SIG-M5 treated with dmso at 0.1 percent for 504 hours (cell line): ENCODE data around the gene LRRTM2.
"Not testable (repeated sequence)": the region's sequence is repeated elsewhere in the genome, so short reads cannot be mapped to it uniquely, and the experiment has no call there.

ENCODE experiments used
- DNase-seq: peaks from one replicate; lab custom pipeline; 2025; ENCODE audit not compliant: unreplicated experiment; lab: John Stamatoyannopoulos, UW

Gene LRRTM2, protein sequence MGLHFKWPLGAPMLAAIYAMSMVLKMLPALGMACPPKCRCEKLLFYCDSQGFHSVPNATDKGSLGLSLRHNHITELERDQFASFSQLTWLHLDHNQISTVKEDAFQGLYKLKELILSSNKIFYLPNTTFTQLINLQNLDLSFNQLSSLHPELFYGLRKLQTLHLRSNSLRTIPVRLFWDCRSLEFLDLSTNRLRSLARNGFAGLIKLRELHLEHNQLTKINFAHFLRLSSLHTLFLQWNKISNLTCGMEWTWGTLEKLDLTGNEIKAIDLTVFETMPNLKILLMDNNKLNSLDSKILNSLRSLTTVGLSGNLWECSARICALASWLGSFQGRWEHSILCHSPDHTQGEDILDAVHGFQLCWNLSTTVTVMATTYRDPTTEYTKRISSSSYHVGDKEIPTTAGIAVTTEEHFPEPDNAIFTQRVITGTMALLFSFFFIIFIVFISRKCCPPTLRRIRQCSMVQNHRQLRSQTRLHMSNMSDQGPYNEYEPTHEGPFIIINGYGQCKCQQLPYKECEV

GRCh38 chr5:138874771-138875551 is at the start of gene LRRTM2:
Gene LRRTM2, minus strand, starts transcription at chr5:138875335. Its CDS starts 424 bp downstream, at chr5:138874911.
- DNase-seq, result no peak

DNA sequence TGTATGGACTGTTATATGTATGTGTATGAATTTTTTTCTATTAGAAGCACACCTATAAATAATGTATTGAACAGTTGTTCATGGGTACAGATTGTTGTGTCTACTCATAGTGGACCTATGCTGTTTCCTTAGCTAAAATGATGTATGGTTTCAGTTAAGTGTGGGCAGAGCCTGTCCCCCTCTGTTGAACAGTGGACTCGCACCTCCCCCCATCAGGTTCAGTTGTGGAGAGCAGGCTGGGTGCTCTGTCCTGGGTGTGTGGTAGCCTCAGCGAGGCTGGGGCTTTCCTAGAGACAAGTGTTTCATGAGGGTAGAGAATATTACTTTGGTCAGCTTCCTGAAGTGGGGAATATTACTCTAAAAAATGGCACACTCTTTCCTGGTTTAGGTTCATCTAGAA is 47.4 kb upstream of the LRRTM2 start:
- DNase-seq, result no peak

- DNase-seq, result not testable (repeated sequence)
Measured at GRCh38 chr5:138921362-138921761, 46.2 kb upstream of the LRRTM2 start.

- DNase-seq, result no peak
Measured at GRCh38 chr5:138920181-138920580, 45.0 kb upstream of the LRRTM2 start.

DNA sequence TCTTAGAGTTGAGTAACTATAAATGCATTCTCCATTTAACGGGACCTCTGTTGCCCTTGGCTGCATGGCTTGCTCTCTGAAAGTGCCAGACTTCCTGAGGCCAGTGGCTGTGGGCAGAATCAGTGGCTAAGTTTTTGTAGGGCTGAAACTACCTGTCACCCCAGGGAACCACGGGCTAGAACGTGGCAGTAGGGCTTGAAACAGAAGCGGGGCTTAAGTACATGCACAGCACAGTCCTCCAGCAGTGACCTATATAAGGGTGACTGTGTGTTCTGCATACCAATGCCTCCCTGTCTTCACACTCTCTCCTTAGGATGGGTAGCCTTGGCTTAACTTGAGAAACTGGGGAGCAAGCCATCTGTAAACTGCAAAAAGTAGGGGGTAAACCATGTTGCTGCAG is 43.6 kb upstream of the LRRTM2 start:
- no peak for DNase-seq

- no peak for DNase-seq
Measured at GRCh38 chr5:138914338-138914737, 39.2 kb upstream of the LRRTM2 start.

GRCh38 chr5:138913773-138914172 is 38.6 kb upstream of the LRRTM2 start:
- no peak for DNase-seq

- DNase-seq, result no peak
Measured at GRCh38 chr5:138912093-138912492, 37.0 kb upstream of the LRRTM2 start.

DNA sequence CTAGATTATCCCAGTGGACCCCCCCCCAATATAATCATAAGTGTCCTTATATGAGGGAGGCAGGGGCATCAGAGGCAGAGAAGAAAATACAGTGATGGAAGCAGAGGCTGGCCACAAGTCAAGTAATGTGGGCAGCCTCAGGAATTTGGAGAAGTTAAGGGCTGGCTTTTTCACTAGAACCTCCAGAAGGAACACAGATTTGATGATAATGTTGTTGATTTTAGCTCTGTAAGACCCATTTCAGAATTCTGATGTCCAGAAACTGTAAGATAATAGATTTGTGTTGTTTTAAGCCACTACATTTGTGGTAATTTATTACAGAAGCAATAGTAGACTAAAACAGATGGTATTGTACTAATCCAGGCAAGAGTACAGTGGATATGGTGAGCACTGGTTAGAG is 36.3 kb upstream of the LRRTM2 start:
- no peak for DNase-seq

GRCh38 chr5:138910546-138911185 is 35.5 kb upstream of the LRRTM2 start:
- DNase-seq, result no peak

DNA sequence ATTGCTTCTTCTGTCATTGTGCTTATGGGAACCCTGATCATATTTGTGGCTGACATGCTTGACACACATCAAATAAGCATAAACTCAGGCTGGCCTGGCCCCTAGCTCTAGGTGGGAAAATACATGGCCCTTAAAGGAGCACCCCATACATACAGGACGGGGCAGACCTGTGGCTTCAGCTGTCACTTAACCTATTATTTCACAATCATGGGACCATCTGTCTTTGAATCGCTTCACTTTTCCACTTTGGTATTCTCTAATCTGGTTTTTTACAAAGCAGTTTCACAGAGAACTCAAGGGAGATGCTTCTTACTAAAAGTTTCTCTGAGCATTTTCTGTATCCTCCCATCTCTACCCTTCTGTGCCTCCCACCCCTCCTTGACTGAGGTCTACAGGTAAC is 34.6 kb upstream of the LRRTM2 start:
- no peak for DNase-seq

DNA sequence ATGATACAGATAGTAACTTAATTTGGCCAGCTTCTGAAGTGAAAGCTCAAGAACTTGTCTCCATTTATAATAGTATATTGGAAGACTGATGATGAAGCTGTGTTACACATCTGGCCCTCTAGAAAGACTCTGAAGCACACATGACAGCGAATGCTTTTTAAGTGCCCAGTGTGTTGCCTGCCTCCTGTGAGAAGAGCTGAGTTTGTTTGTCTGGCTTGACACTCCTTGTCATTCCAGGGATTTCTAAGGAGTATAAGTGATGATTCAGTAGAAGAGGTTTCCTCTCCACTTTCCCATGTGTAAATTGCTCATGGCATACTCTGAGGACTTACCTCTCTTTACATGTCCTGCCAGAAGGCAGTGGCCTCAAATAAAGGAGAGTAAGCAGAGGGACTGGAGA is 30.4 kb upstream of the LRRTM2 start:
- DNase-seq, result no peak

DNA sequence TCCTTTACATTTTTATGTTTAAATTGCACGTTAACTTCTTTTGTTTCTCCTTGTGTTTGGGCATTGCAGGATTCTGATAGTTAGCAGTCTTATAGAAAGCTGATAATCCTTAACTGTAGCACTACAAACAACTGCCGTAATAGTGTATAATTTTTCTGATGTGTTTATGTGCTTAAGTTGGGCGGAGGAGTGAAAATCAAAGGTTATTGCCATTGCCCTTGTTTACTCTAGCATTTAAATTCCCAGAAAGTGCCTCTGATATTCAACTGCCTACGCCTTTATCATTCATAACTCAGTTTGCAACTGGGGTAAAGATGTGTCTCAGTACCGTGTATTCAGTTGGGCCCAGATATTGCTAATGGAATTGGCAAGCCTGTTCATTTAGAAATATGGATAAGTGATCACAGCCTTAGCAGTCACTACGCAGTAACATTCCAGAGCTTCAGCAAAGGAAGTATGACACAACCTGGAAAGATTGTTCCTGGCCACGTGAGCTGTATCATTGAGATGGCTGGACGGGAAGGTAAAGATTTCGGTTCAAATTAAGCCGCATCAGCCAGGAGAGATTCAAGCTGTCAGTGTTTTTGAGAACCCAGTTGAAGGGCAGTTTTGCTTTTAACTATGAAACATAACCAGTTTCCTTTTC is 28.1 kb upstream of the LRRTM2 start:
- DNase-seq, result no peak

GRCh38 chr5:138901716-138902115 is 26.6 kb upstream of the LRRTM2 start:
- no peak for DNase-seq

DNA sequence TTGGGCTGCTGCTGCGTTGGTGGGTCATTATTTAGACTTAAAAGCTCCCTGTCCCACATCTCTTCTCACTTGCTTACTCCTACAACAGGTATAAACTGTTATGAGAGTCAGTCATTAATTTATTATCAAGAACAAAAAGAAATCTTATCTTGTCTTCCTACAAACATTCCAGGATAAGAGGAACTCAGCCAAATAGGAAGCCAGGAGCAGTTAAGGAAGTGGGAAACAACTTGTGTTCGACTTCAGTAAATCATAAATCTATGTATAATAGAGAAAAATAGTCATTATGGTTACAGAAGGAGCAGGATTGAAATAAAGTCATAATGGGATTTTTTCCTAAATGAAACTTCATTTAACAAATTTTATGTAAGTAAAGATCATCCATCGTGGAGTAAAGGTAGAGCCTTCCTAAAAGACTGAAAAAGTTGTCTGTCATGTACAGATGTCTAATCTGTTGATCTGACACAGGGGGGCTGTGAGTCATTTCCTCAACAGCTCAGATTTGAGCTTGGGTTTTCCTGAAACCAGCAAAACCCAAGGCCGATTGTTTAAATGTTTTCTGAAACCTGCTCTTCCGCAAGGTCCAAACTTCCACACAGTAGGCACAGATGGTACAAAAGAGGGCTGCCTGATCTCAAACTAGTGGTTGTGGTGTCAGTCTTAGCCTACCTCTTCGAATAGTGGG is 25.3 kb upstream of the LRRTM2 start:
- no peak for DNase-seq

DNA sequence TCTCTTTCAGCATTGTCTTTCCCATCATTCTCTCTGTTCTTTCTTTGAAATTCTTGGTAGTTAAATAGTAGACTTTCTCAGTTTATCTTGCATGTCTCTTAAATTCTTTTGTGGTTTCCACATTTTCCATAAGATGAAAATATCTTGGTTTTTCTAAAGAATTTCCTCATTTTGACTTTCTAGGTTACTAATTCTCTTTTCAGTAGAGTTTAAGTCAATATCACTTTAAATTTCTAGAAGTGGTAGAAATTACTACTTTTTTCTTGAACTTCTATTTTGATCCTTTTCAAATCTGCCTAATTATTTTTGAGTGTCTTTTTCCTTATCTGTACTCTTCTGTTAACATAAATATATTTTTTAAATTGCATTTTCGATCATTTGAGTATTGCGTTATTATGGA is 23.6 kb upstream of the LRRTM2 start:
- no peak for DNase-seq

GRCh38 chr5:138898299-138898698 is 23.2 kb upstream of the LRRTM2 start:
- no peak for DNase-seq

- DNase-seq, result no peak
Measured at GRCh38 chr5:138895918-138896317, 20.8 kb upstream of the LRRTM2 start.

GRCh38 chr5:138890644-138891043 is 15.5 kb upstream of the LRRTM2 start:
- no peak for DNase-seq

- no peak for DNase-seq
Measured at GRCh38 chr5:138889994-138890393, 14.9 kb upstream of the LRRTM2 start.

DNA sequence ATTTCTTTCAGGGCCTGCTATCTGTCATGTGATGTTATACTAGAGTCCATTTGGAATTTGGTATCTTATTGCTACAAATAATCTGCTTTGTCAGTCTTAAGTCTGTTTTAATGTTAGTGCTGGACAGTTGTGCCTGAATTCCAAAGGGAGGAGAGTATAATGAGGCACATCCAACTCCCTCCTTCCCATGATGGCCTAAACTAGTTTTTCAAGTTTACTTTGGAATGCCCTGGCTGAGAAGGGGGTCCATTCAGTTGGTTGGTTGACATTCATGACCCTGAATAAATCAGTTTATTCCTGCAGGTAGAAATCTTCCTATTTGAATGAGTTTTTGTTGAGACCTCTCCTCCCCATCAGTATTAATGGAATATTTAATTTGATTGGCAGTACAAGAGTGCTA is 9.4 kb upstream of the LRRTM2 start:
- no peak for DNase-seq
